Natural killer cell (primary cell): Measurements from ENCODE around the gene MLLT6. TPM values are rescaled to one million over a fixed set of nuclear protein-coding genes. Genes with fewer than 3 reads are reported as not detected.

Source experiments
- ATAC-seq, 3 donors: fragments of 150-1000 bp in 2 of 3; fragments of 200-7000 bp in 1 of 3; cut with Tn5 transposase; 1 replicate in 1 of 3; 2 replicates in 2 of 3; pipeline ENCODE4 v1.10.0; 2021; ENCODE audit warnings: mild to moderate bottlenecking in 2 of 3, moderate library complexity in 2 of 3
- DNase-seq, 2 donors: peaks; one replicate each; pipeline versions ENCODE4 v3.0.0 to v3.0.0-alpha.2; 2013 to 2021; ENCODE audit warnings: mixed read lengths in 1 of 2
- H3K27ac ChIP-seq: one replicate; pipeline ENCODE4 v1.5.1; 2013; ENCODE audit warnings: mild to moderate bottlenecking, low read length
- H3K27me3 ChIP-seq: one replicate; pipeline ENCODE4 v1.6.1; 2013; ENCODE audit warnings: low read length; ENCODE audit not compliant: control insufficient read depth, insufficient read depth
- H3K36me3 ChIP-seq: one replicate; pipeline ENCODE4 v1.6.1; 2013; ENCODE audit warnings: low read length; ENCODE audit not compliant: control insufficient read depth, insufficient read depth
- H3K4me1 ChIP-seq: one replicate; pipeline ENCODE4 v1.6.1; 2013; ENCODE audit warnings: low read length; ENCODE audit not compliant: control insufficient read depth, insufficient read depth
- H3K4me3 ChIP-seq: one replicate; pipeline ENCODE4 v1.5.1; 2013; ENCODE audit warnings: low read length
- H3K9me3 ChIP-seq: one replicate; pipeline ENCODE4 v1.6.1; 2013; ENCODE audit warnings: low read length; ENCODE audit not compliant: control insufficient read depth, insufficient read depth
- H3K27ac Mint-ChIP-seq, 2 donors: one replicate each; pipeline ENCODE4 v1.8.0; 2022; ENCODE audit warnings: mild to moderate bottlenecking in 2 of 2, mixed read lengths in 2 of 2, moderate library complexity in 1 of 2
- H3K27me3 Mint-ChIP-seq, 2 donors: one replicate each; pipeline ENCODE4 v1.8.0; 2022; ENCODE audit warnings: low read depth in 2 of 2, mixed read lengths in 2 of 2
- H3K36me3 Mint-ChIP-seq: one replicate; pipeline ENCODE4 v1.8.0; 2022; ENCODE audit warnings: mixed read lengths
- H3K4me1 Mint-ChIP-seq, 2 donors: one replicate each; pipeline ENCODE4 v1.8.0; 2022; ENCODE audit warnings: mixed read lengths in 2 of 2
- H3K4me3 Mint-ChIP-seq: one replicate; pipeline ENCODE4 v1.8.0; 2022; ENCODE audit warnings: mild to moderate bottlenecking, moderate library complexity, mixed read lengths
- H3K9me3 Mint-ChIP-seq, 2 donors: one replicate each; pipeline ENCODE4 v1.8.0; 2022; ENCODE audit warnings: mixed read lengths in 2 of 2
- CTCF ChIP-seq: fragments of 200-600 bp; IDR thresholded peaks from one replicate; pipeline ENCODE4 v1.8.0; 2022; ENCODE audit warnings: antibody characterized with exemption
- WGBS: methylation state at CpG from one replicate; pipeline ENCODE4 v1.1.7; 2013; ENCODE audit warnings: missing lambda C conversion rate; ENCODE audit not compliant: insufficient coverage; 5-methylcytosine and 5-hydroxymethylcytosine counted together
- intact Hi-C: fragments of 100-400 bp; cut with micrococcal nuclease; formaldehyde crosslinking; loops from one replicate; pipeline ENCODE4 v1.14.2; 2022
- total RNA-seq, 4 donors: library from RNA; stranded (reverse); fragments of 120-200 nt in 1 of 4; gene quantifications; one replicate each; pipeline versions ENCODE4 v1.2.3 to v1.2.4, GENCODE V29; 2013 to 2022

The MLLT6 gene
- total RNA-seq, 3 donors from 2014 or later (not counting 1 experiment from before 2014, with no cell fraction given), result 478 to 578 (median 485) TPM

GRCh38 chr17:38740806-38741205 lies 35.7 kb downstream of the MLLT6 start:
- H3K4me1 ChIP-seq, result no peaks in the 10 kb centered on the region
- peaks cover 4% of the 10 kb centered on the region for H3K27me3 ChIP-seq
- no peak overlapping the region for H3K4me3 Mint-ChIP-seq
- intact Hi-C loops, result no loop called here
- TF ChIP-seq CTCF, result no peak
- H3K4me1 Mint-ChIP-seq, result no peaks in the 10 kb centered on the region
- no peak overlapping the region for H3K27ac ChIP-seq
- H3K9me3 ChIP-seq, result no peaks in the 10 kb centered on the region
- H3K4me3 ChIP-seq, result no peak overlapping the region
- ATAC-seq, result no peak
- H3K27ac Mint-ChIP-seq, result no peak overlapping the region
- H3K36me3 ChIP-seq, result no peaks in the 10 kb centered on the region
- 79% methylated on average over 3 of the region's 4 CpGs for WGBS
- H3K36me3 Mint-ChIP-seq, result no peaks in the 10 kb centered on the region
- DNase-seq, result no peak
- peaks cover 14% of the 10 kb centered on the region in 2 donors for H3K27me3 Mint-ChIP-seq
- no peaks in the 10 kb centered on the region for H3K9me3 Mint-ChIP-seq

GRCh38 chr17:38741461-38741860 lies 36.4 kb downstream of the MLLT6 start:
- no peak overlapping the region for H3K4me3 ChIP-seq
- H3K36me3 ChIP-seq, result no peaks in the 10 kb centered on the region
- H3K27ac ChIP-seq, result no peak overlapping the region
- Mint-ChIP-seq H3K9me3 (no peaks in the 10 kb centered on the region), H3K4me3 (no peak overlapping the region), H3K36me3 (no peaks in the 10 kb centered on the region), H3K27ac (no peak overlapping the region), H3K4me1 (peaks cover 0 to under 1% of the 10 kb centered on the region in 2 donors), H3K27me3 (peaks cover 20 to 21% of the 10 kb centered on the region in 2 donors)
- no peaks in the 10 kb centered on the region for H3K9me3 ChIP-seq
- WGBS, result 94% methylated on average over 5 of the region's 5 CpGs
- peaks cover 8% of the 10 kb centered on the region for H3K27me3 ChIP-seq
- no peak for TF ChIP-seq CTCF
- H3K4me1 ChIP-seq, result peaks cover 2% of the 10 kb centered on the region
- intact Hi-C loops, result no loop called here
- no peak for DNase-seq
- no peak for ATAC-seq

GRCh38 chr17:38741921-38742410 lies 36.9 kb downstream of the MLLT6 start:
- Histone ChIP-seq H3K27me3 (peaks cover 13% of the 10 kb centered on the region), H3K9me3 (no peaks in the 10 kb centered on the region), H3K4me1 (peaks cover 7% of the 10 kb centered on the region), H3K27ac (no peak overlapping the region), H3K36me3 (no peaks in the 10 kb centered on the region), H3K4me3 (no peak overlapping the region)
- DNase-seq (no peak), ATAC-seq (no peak)
- Mint-ChIP-seq H3K27me3 (peaks cover 25 to 26% of the 10 kb centered on the region in 2 donors), H3K27ac (no peak overlapping the region), H3K36me3 (no peaks in the 10 kb centered on the region), H3K9me3 (no peaks in the 10 kb centered on the region), H3K4me3 (no peak overlapping the region), H3K4me1 (peaks cover 0 to 6% of the 10 kb centered on the region in 2 donors)
- TF ChIP-seq CTCF, result no peak
- intact Hi-C loops, result no loop called here
- WGBS, result 60% methylated on average over 7 of the region's 7 CpGs
